Subcutaneous abdominal adipose tissue (tissue), 5 donors: ENCODE results near the gene ARL8A.
"Not testable (repeated sequence)": the region's sequence is repeated elsewhere in the genome, so short reads cannot be mapped to it uniquely, and the experiment has no call there.

Experiments used
- H3K27ac ChIP-seq: one replicate; pipeline ENCODE4 v1.7.0; 2013; ENCODE audit warnings: low read depth, mild to moderate bottlenecking, inconsistent platforms, low read length, moderate library complexity
- H3K27me3 ChIP-seq, 5 donors: one replicate each; pipeline ENCODE4 v1.7.0; 2013; ENCODE audit warnings: low read length in 5 of 5, inconsistent platforms in 1 of 5; ENCODE audit not compliant: control insufficient read depth in 5 of 5, insufficient read depth in 4 of 5
- H3K36me3 ChIP-seq, 5 donors: one replicate each; pipeline ENCODE4 v1.7.0; 2013; ENCODE audit warnings: low read length in 5 of 5; ENCODE audit not compliant: control insufficient read depth in 5 of 5, insufficient read depth in 5 of 5
- H3K4me1 ChIP-seq, 5 donors: one replicate each; pipeline ENCODE4 v1.7.0; 2013; ENCODE audit warnings: low read length in 5 of 5, mild to moderate bottlenecking in 3 of 5, moderate library complexity in 1 of 5; ENCODE audit not compliant: control insufficient read depth in 5 of 5, insufficient read depth in 5 of 5
- H3K4me3 ChIP-seq, 5 donors: one replicate each; pipeline ENCODE4 v1.7.0; 2013; ENCODE audit warnings: low read length in 5 of 5, low read depth in 1 of 5
- H3K9ac ChIP-seq, 5 donors: one replicate each; pipeline ENCODE4 v1.7.0; 2013; ENCODE audit warnings: low read length in 5 of 5, mild to moderate bottlenecking in 4 of 5, moderate library complexity in 3 of 5
- H3K9me3 ChIP-seq, 5 donors: one replicate each; pipeline ENCODE4 v1.7.0; 2013; ENCODE audit warnings: low read length in 5 of 5; ENCODE audit not compliant: control insufficient read depth in 5 of 5
- donor health status: healthy.
- donor health status: healthy.
- donor health status: healthy.
- donor health status: healthy.
- donor health status: healthy.

Gene ARL8A

GRCh38 chr1:202187041-202187671 is 42.6 kb upstream of the ARL8A start:
- Histone ChIP-seq H3K27ac (no peak overlapping the region), H3K9me3 (no peaks in the 10 kb centered on the region), H3K9ac (no peak overlapping the region), H3K4me1 (no peaks in the 10 kb centered on the region), H3K4me3 (no peak overlapping the region), H3K27me3 (peaks cover 6 to 29% (median 12%) of the 10 kb centered on the region in 5 donors), H3K36me3 (no peaks in the 10 kb centered on the region)

DNA sequence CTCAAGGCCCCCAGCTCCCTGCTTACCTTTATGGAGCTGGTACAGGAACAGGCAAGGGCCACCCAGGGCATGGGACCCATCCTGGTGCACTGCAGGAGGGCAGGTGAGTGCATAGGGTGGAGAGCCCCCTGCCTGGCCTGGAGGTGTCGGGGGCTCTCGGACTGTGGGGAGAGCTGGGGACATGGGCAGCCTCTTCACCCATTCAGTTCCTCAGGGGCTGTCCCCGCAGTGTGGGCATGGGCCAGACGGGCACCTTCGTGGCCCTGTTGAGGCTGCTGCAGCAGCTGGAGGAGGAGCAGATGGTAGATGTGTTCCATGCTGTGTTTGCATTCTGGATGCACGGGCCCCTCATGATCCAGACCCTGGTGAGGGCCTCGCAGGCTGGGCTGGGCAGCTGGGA is 41.8 kb upstream of the ARL8A start:
- Histone ChIP-seq H3K9me3 (no peaks in the 10 kb centered on the region), H3K36me3 (no peaks in the 10 kb centered on the region), H3K4me3 (no peak overlapping the region), H3K4me1 (no peaks in the 10 kb centered on the region), H3K27ac (no peak overlapping the region), H3K9ac (no peak overlapping the region), H3K27me3 (peaks cover 8 to 32% (median 21%) of the 10 kb centered on the region in 5 donors)

GRCh38 chr1:202184750-202185460 is 40.4 kb upstream of the ARL8A start:
- Histone ChIP-seq H3K36me3 (no peaks in the 10 kb centered on the region), H3K27ac (no peak overlapping the region), H3K4me1 (no peaks in the 10 kb centered on the region), H3K27me3 (peaks cover 8 to 37% (median 24%) of the 10 kb centered on the region in 5 donors), H3K9me3 (no peaks in the 10 kb centered on the region), H3K4me3 (no peak overlapping the region), H3K9ac (no peak overlapping the region)

- no peaks in the 10 kb centered on the region for H3K4me1 ChIP-seq
- H3K27me3 ChIP-seq = peaks cover 12 to 41% (median 28%) of the 10 kb centered on the region in 5 donors
- H3K9me3 ChIP-seq = no peaks in the 10 kb centered on the region
- H3K27ac ChIP-seq = no peak overlapping the region
- no peaks in the 10 kb centered on the region for H3K36me3 ChIP-seq
- H3K4me3 ChIP-seq = no peak overlapping the region
- no peak overlapping the region for H3K9ac ChIP-seq
These were observed 37.7 kb upstream of the ARL8A start for GRCh38 chr1:202182040-202182877.

GRCh38 chr1:202181586-202181985 is 37.0 kb upstream of the ARL8A start:
- H3K9me3 ChIP-seq = no peaks in the 10 kb centered on the region
- no peaks in the 10 kb centered on the region for H3K4me1 ChIP-seq
- peaks cover 9 to 40% (median 24%) of the 10 kb centered on the region in 5 donors for H3K27me3 ChIP-seq
- H3K36me3 ChIP-seq = no peaks in the 10 kb centered on the region
- no peak overlapping the region for H3K4me3 ChIP-seq
- no peak overlapping the region for H3K27ac ChIP-seq
- no peak overlapping the region for H3K9ac ChIP-seq

- peaks cover 8 to 38% (median 24%) of the 10 kb centered on the region in 5 donors for H3K27me3 ChIP-seq
- H3K27ac ChIP-seq, H3K4me1 ChIP-seq: not testable (repeated sequence)
These were observed 36.2 kb upstream of the ARL8A start for GRCh38 chr1:202180751-202181139.

GRCh38 chr1:202179828-202180750 is 35.6 kb upstream of the ARL8A start:
- Histone ChIP-seq H3K27me3 (peaks cover 8 to 35% (median 22%) of the 10 kb centered on the region in 5 donors), H3K9me3 (no peaks in the 10 kb centered on the region), H3K4me3 (no peak overlapping the region), H3K9ac (no peak overlapping the region), H3K27ac (no peak overlapping the region), H3K36me3 (no peaks in the 10 kb centered on the region), H3K4me1 (no peaks in the 10 kb centered on the region)

More at GRCh38 chr1:202180751-202181139, 36.2 kb upstream of the ARL8A start:
- H3K36me3 ChIP-seq, H3K4me3 ChIP-seq, H3K9ac ChIP-seq, H3K9me3 ChIP-seq: not testable (repeated sequence)

GRCh38 chr1:202176949-202177927 is 32.7 kb upstream of the ARL8A start:
- Histone ChIP-seq H3K27me3 (peaks cover 7 to 28% (median 16%) of the 10 kb centered on the region in 5 donors), H3K36me3 (no peaks in the 10 kb centered on the region), H3K4me3 (no peak overlapping the region), H3K27ac (no peak overlapping the region), H3K9me3 (no peaks in the 10 kb centered on the region), H3K4me1 (no peaks in the 10 kb centered on the region), H3K9ac (no peak overlapping the region)

DNA sequence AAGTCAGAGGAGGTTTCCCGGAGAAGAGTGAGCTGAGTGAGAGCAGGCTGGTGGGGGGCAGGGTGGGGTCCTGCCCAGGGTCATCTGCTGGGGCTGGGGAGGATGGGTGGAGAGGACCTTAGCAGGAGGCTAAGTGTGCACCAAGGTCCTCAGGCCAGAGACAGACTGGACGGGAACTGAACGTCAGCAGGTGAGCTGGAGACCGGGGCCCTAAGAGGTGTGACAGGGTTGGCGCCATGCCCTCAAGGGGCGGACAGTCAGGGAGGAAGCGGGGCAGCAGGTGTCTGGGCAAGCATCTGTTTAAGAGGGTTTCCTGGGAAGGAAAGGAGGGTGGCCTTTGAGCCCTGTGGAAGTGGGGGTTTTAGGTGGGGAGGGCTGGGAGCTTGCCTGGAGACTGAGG is 29.5 kb upstream of the ARL8A start:
- Histone ChIP-seq H3K27ac (no peak overlapping the region), H3K36me3 (no peaks in the 10 kb centered on the region), H3K4me3 (no peak overlapping the region), H3K9ac (no peak overlapping the region), H3K27me3 (peaks cover 0 to 13% (median 8%) of the 10 kb centered on the region in 5 donors), H3K9me3 (no peaks in the 10 kb centered on the region), H3K4me1 (no peaks in the 10 kb centered on the region)
